ENCODE results near the gene SORT1.

DNA sequence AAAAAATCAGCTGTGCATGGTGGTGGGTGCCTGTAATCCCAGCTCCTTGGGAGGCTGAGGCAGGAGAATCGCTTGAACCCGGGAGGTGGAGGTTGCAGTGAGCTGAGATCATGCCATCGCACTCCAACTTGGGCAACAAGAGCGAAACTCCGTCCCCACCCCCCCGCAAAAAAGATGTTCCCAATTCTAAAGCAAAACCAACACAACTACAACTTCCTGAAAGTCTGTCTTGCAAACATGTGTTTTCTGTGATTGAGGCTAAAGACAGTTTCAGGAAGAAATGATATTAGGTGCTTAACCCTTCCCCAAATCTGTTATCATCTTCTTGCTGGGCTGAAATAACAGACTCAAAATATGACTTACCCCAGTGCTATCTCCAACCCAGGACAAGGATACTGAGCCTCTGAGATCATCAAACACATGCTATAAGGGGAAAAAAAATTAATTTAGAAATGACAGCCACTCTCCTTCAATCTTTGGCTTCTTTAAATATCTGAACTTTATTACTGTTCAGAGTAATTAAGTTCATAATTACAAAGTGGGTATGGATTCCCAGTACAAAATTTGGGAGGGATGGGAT is 28.5 kb downstream of the SORT1 start:
- TF ChIP-seq, protein P1, sequence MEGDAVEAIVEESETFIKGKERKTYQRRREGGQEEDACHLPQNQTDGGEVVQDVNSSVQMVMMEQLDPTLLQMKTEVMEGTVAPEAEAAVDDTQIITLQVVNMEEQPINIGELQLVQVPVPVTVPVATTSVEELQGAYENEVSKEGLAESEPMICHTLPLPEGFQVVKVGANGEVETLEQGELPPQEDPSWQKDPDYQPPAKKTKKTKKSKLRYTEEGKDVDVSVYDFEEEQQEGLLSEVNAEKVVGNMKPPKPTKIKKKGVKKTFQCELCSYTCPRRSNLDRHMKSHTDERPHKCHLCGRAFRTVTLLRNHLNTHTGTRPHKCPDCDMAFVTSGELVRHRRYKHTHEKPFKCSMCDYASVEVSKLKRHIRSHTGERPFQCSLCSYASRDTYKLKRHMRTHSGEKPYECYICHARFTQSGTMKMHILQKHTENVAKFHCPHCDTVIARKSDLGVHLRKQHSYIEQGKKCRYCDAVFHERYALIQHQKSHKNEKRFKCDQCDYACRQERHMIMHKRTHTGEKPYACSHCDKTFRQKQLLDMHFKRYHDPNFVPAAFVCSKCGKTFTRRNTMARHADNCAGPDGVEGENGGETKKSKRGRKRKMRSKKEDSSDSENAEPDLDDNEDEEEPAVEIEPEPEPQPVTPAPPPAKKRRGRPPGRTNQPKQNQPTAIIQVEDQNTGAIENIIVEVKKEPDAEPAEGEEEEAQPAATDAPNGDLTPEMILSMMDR (IDR thresholded peaks at IDR 0.05) = no peak
- no peak for TF ChIP-seq POLR2A (IDR thresholded peaks at IDR 0.05; ENCODE audit: low read depth)
- no peak for TF ChIP-seq EP300 (IDR thresholded peaks at IDR 0.05)
- TF ChIP-seq POLR2AphosphoS5 (IDR thresholded peaks at IDR 0.05) = no peak
